ENCODE measurements around the gene MITD1.
A peak's percentile ranks its signal among the peaks of the same experiment; 100 is the strongest.
"Not testable (repeated sequence)": the region's sequence is repeated elsewhere in the genome, so short reads cannot be mapped to it uniquely, and the experiment has no call there.

MITD1 gene

DNA sequence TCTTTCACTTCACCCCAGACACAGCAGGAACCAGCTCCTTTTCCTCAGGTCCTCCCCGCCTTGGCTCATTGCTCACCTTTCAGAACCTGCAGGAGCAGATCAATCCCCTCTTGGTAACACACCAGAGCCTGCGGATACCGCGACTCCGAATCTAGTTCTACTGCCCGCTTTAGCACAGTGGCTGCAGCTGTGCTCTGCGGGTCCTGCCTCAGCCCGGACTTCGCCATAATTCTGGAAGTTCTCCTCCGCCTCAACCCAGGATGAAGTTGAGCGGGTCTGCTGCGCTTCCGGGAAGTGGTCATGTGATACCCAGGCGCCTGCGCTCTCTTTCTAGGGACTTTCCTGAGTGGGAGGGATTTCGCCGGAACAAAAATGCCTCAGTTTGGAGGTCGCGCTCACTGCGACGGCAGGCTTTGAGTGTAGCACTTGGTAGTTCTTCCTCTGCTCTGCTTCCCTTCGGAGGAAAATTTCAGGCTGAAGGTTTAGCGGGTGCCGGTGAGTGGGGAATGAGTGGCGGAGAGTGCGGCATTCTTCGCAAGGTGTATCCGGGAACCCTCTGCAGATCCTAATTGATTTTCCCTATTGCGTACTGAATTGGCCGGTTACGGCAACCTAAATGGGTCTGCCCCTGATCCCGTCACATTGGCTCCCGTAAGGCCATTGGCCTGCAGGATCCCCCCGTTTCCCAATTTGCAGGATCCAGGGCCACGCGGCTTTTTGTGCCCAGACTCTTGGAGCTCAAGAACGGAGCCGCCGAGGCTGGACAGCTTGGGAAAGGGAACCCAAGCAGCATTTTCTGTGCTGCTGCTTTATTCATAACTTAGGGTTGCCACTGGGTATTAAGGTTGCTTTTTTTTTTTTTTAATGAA lies at the start of gene MITD1, which contains the start of gene MRPL30:
Gene MITD1 (minus strand): TSS at position 304 of the 869 bp plus-strand sequence. CDS start 77 bp downstream, at position 227.
Gene MRPL30 (plus strand): TSS at position 430 of the 869 bp plus-strand sequence. CDS start 5,020 bp downstream, outside the sequence.
- peak; percentile 83 for DNase-seq (ENCODE audit: low read depth)

DNA sequence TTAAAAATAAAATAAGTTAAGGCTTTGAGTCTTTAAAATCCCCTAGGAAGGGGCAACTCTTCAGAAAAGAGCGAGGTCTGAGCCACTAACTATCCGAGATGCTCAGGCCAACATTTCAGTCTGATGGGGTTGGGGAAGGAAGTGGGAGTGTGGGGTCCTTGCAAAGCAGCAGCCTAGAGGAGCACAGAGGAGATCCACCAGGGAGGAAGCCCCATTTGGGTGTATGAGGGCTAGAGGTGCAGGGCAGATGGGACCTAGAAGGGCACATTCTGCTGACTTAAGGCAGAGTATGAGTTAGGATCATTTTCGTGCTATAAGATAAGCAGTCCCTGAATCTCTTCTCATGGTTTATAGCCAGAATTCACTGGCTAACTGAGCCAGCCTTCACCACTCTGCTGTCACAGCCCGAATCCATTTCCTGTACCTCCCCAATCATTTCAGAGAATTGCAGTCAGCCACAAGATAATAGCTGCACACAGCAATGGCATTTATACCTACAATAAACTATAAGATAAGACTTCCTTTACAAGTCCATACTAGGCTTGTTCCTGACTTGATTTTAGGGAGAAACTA lies 37.2 kb upstream of the MITD1 start:
- no peak for DNase-seq (ENCODE audit: low read depth)

DNA sequence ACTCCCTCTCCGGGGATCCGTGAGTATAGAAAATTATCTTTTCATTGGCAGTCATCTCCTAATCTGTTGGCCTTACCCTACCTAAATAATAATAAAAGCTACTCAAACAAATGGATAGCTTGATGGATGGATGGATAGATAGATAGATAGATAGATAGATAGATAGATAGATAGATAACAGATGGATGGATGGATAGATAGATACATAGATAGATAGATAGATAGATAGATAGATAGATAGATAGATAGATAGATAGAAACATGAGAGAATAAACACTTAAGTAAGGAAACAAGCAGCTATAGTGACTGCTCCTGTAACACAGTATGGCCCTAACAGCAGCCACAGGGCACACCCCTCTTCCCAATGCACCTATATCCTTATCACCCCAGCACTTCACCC lies 35.2 kb upstream of the MITD1 start:
- DNase-seq (ENCODE audit: low read depth) = no peak

DNA sequence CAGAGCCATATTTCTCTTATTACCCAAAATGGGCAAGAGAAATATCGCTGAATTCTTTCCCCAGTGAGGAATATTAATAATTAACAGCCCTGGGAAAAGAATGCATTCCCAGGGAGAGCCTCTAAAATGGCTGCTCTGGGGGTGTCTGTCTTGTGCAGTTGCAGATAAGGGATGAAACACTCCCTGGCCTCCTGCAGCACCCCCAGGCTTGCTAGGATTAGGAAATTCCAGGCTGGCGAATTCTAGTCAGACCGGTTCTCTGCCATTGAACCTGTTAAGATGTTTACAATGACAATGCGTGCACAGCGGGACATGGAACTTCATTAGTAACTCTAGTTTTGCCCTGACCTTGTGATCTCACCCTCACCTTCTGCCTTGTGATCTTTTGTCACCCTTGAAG lies 24.6 kb upstream of the MITD1 start:
- no peak for DNase-seq (ENCODE audit: low read depth)

DNA sequence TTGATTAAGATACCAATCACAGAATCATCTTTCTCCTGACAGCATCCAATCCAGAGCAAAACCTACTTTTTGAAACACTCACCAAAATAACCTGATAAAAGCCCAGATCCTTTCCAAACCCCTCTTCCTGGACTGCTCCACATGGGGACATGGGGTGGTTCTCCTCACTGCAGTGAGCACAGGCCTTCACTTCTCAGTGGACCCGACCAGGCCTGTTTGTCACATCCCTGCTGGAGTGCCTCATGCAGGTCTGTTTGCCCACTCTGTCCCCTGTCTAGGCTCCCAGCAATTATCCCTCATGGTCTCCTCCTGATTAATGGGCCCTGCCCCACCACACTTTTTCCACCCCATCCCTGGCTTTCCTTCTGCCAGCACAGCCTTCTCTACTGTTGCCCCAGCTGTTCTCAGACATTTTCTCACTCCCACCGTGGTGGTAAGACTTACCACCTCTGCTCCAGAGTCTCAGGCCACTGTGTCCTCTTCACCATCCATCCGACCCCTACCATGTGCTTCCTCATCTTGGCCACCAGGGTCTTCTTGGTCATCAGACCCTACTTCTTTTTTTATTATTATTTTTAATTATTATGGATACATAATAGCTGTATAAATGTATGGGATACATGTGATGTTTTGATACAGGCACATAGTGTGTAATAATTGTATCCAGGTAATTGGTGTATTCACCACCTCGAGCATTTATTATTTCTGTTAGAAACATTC lies 21.3 kb upstream of the MITD1 start:
- no peak for DNase-seq (ENCODE audit: low read depth)

DNA sequence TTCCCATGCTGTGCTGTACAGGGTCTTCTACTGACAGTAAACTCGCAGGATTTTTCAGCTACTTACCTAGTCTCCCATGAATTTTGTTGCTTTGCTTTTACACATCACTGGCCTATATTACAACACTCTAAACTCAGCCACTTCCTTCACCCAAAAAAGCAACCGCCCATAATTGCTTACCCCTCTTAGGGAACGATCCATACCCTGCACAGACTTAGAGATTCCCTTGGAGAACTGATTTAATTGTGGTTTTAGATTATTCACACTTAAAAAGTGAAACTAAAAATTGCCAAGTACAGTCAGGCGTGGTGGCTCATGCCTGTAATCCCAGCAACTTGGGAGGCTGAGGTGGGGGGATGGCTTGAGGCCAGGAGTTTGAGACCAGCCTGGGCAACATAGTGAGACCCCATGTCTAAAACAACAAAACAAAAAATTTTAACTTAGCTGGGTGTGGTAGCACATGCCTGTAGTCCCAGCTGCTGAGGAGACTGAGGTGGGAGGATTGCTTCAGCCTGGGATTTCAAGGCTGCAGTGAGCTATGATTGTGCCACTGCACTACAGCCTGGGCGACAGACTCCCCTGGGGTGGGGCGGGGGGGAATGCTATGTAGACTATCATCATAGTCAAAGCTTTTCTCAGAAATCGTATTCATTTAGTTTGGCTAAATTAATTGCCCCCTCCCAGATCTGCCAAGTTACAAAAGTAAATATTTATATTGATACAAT lies 19.4 kb upstream of the MITD1 start:
- no peak for DNase-seq (ENCODE audit: low read depth)

DNA sequence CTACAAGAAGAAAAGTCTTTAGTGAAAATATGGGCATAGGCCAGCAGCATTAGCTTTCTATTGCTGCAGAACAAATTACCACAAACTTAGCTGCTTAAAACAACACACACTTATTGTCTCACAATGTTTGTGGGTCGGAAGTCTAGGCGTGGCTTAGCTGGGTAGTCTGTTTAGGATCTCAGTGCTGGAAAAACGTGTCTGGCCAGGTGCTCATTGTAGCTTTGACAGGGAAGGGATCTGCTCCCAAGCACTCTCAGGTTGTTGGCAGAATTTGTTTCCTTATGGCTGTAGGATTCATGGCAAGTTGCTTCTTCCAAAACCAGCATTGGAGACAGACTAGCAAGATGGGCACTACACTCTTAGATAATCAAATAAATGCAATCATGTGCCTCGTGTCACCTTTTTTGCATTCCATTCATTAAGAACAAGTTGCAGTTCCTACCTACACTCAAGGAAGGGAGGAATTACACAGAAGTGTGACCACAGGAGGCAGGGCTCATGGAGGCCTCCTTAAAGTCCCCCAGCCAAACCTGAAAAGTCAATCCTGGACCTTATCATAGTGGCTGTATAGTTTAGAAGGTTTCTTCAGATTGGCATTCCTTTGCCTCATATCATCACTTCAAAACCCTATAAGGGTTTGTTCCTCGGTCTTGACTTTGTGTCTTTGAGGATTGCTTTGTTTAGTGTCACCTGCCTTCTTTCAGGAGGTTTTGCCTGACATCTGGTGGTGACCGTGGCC lies 17.4 kb upstream of the MITD1 start:
- DNase-seq (ENCODE audit: low read depth) = no peak

DNA sequence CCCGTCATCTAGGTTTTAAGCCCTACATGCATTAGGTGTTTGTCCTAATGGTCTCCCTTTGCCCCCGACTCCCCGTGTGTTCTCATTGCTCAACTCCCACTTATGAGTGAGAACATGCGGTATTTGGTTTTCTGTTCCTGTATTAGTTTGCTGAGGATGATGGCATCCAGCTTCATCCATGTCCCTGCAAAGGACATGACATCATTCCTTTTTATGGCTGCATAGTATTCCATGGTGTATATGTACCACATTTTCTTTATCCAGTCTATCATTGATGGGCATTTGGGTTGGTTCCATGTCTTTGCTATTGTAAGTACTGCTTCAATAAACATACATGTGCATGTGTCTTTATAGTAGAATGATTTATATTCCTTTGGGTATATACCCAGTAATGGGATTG lies 11.5 kb upstream of the MITD1 start:
- DNase-seq (ENCODE audit: low read depth) = not testable (repeated sequence)

DNA sequence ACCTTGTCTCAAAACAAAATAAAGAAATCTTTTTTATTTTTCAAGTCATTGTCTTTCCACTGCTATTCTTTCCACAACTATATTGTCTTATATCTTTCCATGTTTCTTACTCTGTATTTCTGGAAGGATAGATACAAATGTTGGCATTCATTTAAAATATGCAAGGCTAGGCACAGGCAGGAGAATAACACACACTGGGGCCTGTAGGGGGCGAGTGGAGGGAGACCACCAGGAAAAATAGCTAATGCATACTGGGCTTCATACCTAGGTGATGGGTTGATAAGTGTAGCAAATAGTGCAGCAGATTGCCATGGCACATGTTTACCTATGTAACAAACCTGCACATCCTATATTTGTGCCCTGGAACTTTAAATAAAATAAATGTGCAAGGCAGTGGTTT lies 9.7 kb upstream of the MITD1 start:
- no peak for DNase-seq (ENCODE audit: low read depth)

DNA sequence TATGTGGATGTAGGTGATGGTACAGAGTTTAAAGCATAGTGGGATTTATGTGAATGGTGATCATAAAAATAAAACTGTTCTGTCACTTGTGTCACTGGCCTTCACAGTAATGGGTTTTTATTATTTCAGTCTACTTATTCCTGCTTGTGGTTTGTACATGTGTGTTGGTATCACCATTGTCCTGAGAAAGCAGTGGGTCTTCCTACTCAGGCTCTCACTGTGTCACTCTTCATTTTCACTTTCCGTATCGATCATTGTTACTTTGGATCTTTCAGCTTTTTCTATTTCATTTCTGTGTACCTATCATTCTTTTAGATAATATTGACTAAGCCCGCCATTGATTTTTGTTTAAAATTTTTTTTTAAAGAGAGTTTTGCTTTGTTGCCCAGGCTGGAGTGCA lies 7.5 kb upstream of the MITD1 start:
- DNase-seq (ENCODE audit: low read depth) = no peak

DNA sequence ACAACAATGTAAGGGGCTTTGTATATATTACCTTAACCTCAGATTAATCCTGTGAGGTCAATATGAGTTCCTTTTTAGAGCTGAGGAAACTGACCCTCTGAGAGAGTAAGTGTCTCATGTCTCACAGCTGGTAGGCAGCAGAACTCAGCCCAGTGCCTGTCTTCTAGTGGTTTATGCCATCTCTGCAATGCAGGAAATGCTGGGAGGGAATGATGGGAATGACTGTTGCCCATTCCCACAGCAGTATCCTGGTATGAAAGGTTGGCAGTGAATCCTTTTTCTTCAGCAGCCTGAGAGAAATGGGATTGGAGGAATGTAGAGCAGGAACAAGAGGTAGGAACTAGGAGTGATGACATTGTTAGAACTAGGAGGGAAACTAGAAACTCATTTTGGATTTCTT lies 6.2 kb upstream of the MITD1 start:
- no peak for DNase-seq (ENCODE audit: low read depth)

DNA sequence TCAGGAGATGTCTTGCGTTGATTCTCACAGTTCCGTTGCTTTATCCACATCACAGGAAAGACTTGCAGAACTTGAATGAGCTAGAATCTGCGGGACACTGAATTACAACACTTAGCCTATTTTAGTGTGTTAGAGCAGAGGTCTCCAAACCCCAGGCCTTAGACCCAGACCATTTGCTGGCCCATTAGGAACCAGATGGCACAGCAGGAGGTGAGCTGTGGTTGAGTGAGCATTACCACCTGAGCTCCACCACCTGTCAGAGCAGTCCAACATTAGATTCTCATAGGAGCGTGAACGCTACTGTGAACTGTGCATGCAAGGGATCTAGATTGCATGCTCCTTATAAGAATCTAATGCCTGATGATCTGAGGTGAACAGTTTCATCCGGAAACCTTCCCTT lies 4.0 kb upstream of the MITD1 start:
- no peak for DNase-seq (ENCODE audit: low read depth)

DNA sequence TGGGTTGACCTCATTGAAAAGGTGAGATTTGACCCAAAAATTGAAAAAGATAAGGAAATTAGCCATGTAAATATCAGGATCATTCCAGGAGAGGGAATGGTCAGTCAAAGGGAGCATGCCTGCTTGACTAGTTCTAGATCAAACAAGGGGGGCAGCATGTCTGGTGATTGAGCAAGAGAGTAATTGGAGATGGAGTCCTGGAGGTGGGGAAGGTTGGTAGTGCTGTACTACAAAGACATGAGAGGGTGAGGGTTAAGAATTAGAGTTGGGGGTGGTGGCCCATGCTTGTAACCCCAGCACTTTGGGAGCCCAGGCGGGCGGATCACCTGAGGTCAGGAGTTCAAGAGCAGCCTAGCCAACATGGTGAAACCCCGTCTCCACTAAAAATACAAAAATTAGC lies 2.2 kb upstream of the MITD1 start:
- DNase-seq (ENCODE audit: low read depth) = no peak

DNA sequence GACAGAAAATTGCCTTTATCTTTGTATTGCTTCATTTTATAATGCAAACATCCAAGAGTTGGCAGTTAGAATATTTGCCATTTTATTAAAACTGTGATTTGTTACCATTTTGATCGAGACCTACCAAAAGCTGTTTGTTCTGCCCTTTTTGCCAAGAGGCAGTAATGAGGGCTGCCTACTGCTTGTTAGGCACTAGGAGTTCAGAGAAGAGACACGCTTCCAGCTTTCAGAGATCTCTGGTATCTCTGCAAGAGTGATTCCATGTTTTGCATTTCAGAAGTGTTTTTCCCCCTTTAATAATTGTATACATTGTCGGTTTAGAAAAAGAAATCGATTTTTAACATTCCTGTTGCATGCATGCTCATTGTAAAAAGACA lies 754 bp upstream of the MITD1 start:
- no peak for DNase-seq (ENCODE audit: low read depth)

DNA sequence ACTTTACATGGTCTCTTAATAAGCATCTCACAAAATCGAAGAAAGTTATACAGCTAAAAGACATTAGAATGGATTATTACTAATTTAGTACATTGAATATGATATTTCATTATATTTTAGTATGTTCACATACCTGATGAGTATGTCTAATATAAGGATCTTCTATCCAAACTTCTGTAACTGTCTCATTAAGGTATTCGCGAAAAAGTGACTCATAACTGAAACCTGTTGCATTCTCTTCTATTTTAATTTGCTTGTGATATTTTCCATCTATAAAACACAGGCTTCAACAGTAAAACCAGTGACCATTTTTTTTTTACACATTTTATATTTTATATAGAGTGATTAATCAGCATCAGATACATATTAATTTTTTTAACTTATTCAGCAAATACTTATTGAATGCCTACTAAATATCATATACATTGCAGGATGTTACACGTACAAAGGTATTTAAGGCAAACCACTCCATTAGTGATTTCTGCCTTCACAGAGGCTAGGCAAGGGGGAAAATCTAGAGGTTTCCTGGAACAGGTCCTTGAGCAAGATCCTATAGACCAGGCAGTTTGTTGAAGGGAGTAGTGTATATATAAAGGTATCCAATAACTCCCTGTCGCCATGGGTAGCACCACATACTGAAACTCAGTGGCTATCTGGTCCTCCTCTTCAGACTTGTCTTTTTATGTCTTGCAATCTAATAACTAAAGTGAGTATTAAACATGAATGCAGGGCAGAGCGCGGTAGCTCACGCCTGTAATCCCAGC lies 9.3 kb downstream of the MITD1 start:
- no peak for DNase-seq (ENCODE audit: low read depth)

DNA sequence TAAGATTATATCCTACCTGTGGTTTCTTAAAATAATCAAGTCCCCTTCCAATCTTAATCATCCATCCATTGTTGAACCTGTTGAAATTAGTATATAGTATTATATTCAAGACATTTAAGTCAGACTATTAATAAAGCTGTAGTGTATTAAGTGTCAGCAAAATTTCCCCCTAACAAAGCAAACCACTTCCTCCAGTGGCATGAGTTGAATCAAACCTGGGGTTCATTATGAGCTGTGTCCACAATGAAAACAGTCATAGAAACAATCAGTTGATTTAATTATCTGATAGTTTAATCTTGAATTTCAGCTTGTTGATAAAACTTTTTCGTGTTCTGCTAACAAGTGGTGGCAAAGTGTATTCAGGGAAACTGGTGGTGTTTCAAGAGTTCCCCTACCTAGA lies 11.3 kb downstream of the MITD1 start:
- DNase-seq (ENCODE audit: low read depth) = no peak

DNA sequence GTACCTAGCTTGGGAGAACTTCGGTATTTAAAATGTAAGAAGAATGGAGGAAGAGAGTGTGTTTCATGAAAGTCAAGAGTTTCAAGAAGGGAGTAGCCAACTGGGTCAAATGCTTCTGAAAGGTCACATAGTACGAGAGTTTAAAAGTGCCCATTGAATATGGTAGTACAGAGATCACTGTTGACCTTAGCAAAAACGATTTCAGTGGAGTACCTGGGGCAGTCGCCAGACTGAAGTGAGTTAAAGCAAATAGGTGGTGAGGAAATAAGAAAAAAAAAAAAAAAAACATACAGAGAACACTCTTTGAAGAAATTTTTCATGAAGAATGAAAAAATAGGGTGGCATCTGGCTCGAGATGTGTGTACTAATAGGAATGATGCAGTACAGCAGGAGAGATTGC lies 14.6 kb downstream of the MITD1 start:
- no peak for DNase-seq (ENCODE audit: low read depth)

DNA sequence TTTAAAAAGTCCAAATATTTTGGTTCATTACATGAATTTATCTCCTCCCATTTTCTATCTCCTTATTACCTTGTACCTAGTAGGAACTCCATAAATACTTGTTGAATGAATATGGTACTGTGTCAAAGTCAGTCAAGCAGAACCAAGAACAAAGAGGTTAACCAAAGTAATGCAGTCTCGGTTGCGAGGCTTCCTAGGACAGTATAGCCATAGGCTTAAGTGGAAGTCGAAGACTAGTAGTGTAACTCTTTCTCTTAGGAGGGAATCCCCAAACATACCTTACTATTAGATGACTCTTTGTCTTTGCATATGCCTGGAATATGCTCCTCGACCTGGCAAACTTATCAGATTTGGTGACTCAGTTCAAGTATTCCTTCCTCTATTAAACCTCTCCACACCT lies 21.3 kb downstream of the MITD1 start:
- no peak for DNase-seq (ENCODE audit: low read depth)

DNA sequence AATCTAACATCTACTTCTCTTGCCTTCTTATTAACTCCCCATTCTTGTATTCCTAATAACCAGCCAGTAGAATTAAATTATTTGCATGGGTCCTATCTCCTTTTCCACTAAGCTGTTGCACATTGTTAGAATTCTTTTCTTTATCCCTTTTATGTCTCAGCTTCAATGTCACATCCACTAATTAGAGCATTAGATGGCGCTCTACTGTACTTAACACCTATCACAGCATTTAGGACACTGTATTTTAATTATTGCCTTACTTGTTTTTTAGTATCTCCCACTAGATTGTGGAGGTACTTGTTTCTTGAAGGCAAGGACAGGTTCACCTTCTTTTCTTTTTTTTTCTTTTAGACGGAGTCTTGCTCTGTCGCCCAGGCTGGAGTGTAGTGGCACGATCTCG lies 22.3 kb downstream of the MITD1 start:
- DNase-seq (ENCODE audit: low read depth) = no peak

DNA sequence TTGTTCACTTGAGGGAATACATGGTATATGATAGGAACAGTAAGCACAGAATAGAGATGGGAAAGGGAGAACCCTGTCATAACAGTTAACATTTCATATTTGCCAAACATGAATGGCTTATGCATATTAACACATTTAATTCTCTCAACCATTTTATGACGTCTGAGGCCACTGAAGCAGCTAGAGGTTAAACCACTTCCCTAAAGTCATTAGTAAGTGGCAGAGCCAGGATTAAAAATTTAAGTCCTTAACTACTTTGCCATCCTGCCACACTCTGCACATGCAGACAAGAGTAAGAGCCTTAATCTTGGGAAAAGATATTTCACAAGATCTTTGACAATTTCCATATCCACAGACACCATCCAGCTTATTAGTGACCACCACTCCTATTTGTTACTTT lies 24.0 kb downstream of the MITD1 start:
- no peak for DNase-seq (ENCODE audit: low read depth)

All from activated T-helper 1 cell treated with Interleukin-2 at 50 U/mL for 16 hours (primary cell).